HEK293T (cell line): ENCODE results near the gene RPH3AL.

ENCODE experiments used
- CTCF ChIA-PET: fragments of 350-600 bp; formaldehyde crosslinking; extraction: SDS; loops from one replicate; lab custom pipeline; 2021; ENCODE audit warnings: antibody characterized with exemption, inconsistent platforms; lab: Yijun Ruan, JAX
- POLR2A ChIA-PET: fragments of 350-600 bp; formaldehyde crosslinking; extraction: SDS; loops from one replicate; lab custom pipeline; 2020; ENCODE audit warnings: antibody characterized with exemption, inconsistent platforms; lab: Yijun Ruan, JAX
- DNase-seq: peaks from one replicate; pipeline ENCODE4 v3.0.0; 2012; ENCODE audit warnings: mixed read lengths; ENCODE audit errors: extremely low spot score
- ARNT ChIP-seq: fragments of 450-650 bp; IDR thresholded peaks from 2 replicates; pipeline ENCODE4 v1.6.1; 2017; ENCODE audit warnings: mild to moderate bottlenecking
- BHLHE40 ChIP-seq: fragments of 450-650 bp; IDR thresholded peaks from 2 replicates; pipeline ENCODE4 v1.6.1; 2016; ENCODE audit warnings: mild to moderate bottlenecking, moderate library complexity, borderline replicate concordance
- CTBP1 ChIP-seq: fragments of 450-650 bp; IDR thresholded peaks from 2 replicates; pipeline ENCODE4 v1.6.1; 2016; ENCODE audit warnings: borderline replicate concordance
- ELF4 ChIP-seq: fragments of 450-650 bp; IDR thresholded peaks from 2 replicates; pipeline ENCODE4 v1.6.1; 2017; ENCODE audit warnings: antibody characterized with exemption
- FOXA1 ChIP-seq: fragments of 450-650 bp; IDR thresholded peaks from 2 replicates; pipeline ENCODE4 v1.6.1; 2016; ENCODE audit warnings: mild to moderate bottlenecking
- FOXK2 ChIP-seq: fragments of 450-650 bp; IDR thresholded peaks from 2 replicates; pipeline ENCODE4 v1.6.1; 2016; ENCODE audit warnings: mild to moderate bottlenecking
- FOXM1 ChIP-seq: fragments of 450-650 bp; IDR thresholded peaks from 2 replicates; pipeline ENCODE4 v1.6.1; 2017; ENCODE audit warnings: mild to moderate bottlenecking, borderline replicate concordance
- HDGF ChIP-seq: fragments of 450-650 bp; IDR thresholded peaks from 2 replicates; pipeline ENCODE4 v1.6.1; 2017; ENCODE audit warnings: antibody characterized with exemption, borderline replicate concordance
- L3MBTL2 ChIP-seq: fragments of 450-650 bp; conservative IDR thresholded peaks from 2 replicates; pipeline ENCODE4 v1.6.1; 2016; ENCODE audit warnings: mild to moderate bottlenecking
- LEF1 ChIP-seq: fragments of 450-650 bp; IDR thresholded peaks from 2 replicates; pipeline ENCODE4 v1.6.1; 2017; ENCODE audit warnings: mild to moderate bottlenecking, borderline replicate concordance
- NFRKB ChIP-seq: fragments of 450-650 bp; IDR thresholded peaks from 2 replicates; pipeline ENCODE4 v1.6.1; 2016; ENCODE audit warnings: mild to moderate bottlenecking, moderate library complexity
- PKNOX1 ChIP-seq: fragments of 450-650 bp; IDR thresholded peaks from 2 replicates; pipeline ENCODE4 v1.6.1; 2016
- SP1 ChIP-seq: fragments of 450-650 bp; IDR thresholded peaks from 2 replicates; pipeline ENCODE4 v1.6.1; 2017
- SUZ12 ChIP-seq: fragments of 450-650 bp; IDR thresholded peaks from 2 replicates; pipeline ENCODE4 v1.6.1; 2016; ENCODE audit warnings: mild to moderate bottlenecking
- TARDBP ChIP-seq: fragments of 450-650 bp; IDR thresholded peaks from 2 replicates; pipeline ENCODE4 v1.6.1; 2016
- ZNF384 ChIP-seq: fragments of 450-650 bp; IDR thresholded peaks from 2 replicates; pipeline ENCODE4 v1.6.1; 2016

The RPH3AL gene

DNA sequence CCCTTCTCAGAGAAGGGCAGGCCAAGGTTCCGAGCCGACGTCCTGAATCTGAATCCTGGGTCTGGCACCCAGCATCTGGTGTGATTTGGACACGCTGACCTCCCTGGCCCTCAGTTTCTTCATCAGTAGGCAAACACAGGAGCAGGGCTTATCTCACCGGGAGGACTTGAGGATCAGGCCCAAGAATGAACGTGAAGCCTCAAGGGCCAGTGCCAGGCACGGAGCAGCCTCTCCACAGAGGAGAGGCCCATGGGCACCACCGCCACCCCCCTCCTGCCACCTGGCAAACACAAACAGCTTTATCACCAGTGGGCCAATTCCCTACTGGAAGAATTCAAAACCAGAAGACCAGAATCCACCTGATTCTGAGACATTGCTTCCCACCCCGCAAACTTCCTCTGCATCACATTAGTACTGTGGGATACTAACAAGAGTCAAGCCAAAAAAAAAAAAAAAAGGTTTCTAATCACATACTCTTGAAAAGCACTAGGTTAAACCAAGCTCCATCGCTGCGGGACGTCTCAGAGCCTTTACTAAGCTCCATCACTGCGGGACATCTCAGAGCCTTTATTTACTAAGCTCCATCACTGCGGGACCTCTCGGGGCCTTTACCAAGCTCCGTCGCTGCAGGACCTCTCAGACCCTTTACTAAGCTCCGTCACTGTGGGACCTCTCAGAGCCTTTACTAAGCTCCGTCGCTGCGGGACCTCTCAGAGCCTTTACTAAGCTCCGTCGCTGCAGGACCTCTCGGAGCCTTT is 103.2 kb downstream of the RPH3AL start:
- CTCF ChIA-PET, result interaction anchor here (0.7 kb wide), 1 partner anchor 11 kb away, joined by 3 read pairs; no protein-coding TSS in a partner anchor
- no peak for DNase-seq
- POLR2A ChIA-PET, result no interaction called here
- TF ChIP-seq CTBP1 (no peak), FOXM1 (no peak), FOXK2 (no peak), HDGF (no peak), BHLHE40 (no peak), TARDBP (no peak), ELF4 (no peak), LEF1 (no peak), L3MBTL2 (no peak), SP1 (no peak), FOXA1 (no peak), SUZ12 (no peak), ARNT (no peak), NFRKB (no peak), PKNOX1 (no peak)

GRCh38 chr17:248337-249235 is 104.0 kb downstream of the RPH3AL start:
- ChIA-PET CTCF (no interaction called here), POLR2A (no interaction called here)
- no peak for TF ChIP-seq LEF1
- TF ChIP-seq PKNOX1, result no peak
- TF ChIP-seq FOXM1, result no peak
- no peak for TF ChIP-seq FOXA1
- no peak for TF ChIP-seq BHLHE40
- TF ChIP-seq ELF4, result no peak
- no peak for TF ChIP-seq SP1
- no peak for TF ChIP-seq ARNT
- DNase-seq, result no peak

DNA sequence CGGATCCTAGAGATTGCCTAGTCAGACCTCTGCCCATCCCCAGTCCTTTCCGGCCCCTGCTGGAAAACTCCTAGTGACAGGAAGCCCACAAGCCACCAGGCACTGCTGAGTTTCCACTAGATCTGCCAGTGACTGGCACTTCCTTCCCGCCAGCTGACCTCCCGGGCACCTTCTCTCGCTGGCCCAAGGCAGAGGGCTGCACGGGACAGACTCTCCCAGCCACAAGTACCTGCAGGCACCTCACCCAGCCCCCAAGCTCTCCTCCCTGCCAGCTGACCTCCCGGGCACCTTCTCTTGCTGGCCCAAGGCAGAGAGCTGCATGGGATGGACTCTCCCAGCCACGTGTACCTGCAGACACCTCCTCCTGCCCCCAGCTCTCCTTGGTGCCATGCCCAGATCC is 104.8 kb downstream of the RPH3AL start:
- ChIA-PET POLR2A (no interaction called here), CTCF (no interaction called here)
- TF ChIP-seq ZNF384, result no peak
- no peak for TF ChIP-seq BHLHE40
- TF ChIP-seq TARDBP, result no peak
- no peak for TF ChIP-seq FOXA1
- TF ChIP-seq HDGF, result no peak

DNA sequence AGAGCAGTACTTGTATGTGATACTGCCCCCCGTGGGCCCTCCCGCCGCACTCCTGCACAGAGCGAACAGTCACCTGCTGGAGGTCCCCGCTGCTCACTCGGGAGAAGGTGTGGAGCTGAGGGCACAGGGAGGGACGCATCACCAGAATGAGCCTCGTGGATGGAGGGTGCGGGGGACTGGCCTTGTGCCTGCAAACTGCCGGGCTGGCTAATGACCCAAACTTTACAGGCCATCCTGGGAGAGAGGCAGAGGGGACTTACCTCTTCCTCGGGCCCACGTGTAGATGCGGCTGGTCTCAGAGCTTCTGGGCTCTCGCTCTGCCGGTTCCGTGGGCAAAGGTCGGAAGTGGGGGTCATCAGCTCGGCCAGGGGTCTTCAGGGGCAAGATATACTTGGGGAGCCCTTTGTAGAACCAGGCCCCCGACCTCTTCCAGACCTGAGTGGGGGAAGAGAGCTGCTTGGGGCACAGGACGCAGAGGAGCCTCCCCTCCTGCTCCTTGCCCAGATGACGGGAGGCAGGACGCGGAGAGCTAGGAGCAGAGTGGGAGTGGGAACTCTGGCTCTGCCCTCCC is 105.7 kb downstream of the RPH3AL start:
- DNase-seq, result no peak
- ChIA-PET POLR2A (no interaction called here), CTCF (no interaction called here)
- TF ChIP-seq L3MBTL2 (no peak), ARNT (no peak), ELF4 (no peak), SP1 (no peak), LEF1 (no peak), FOXM1 (no peak), PKNOX1 (no peak), ZNF384 (no peak), NFRKB (no peak)

More for the DNA sequence above, 104.8 kb downstream of the RPH3AL start:
- no peak for DNase-seq

GRCh38 chr17:246226-246625 is 106.4 kb downstream of the RPH3AL start:
- ChIA-PET POLR2A (no interaction called here), CTCF (no interaction called here)
- TF ChIP-seq L3MBTL2, result no peak
- TF ChIP-seq FOXK2, result no peak
- no peak for TF ChIP-seq FOXA1
- DNase-seq, result no peak

GRCh38 chr17:245611-246010 is 107.0 kb downstream of the RPH3AL start:
- ChIA-PET POLR2A (no interaction called here), CTCF (no interaction called here)
- no peak for TF ChIP-seq NFRKB
- no peak for TF ChIP-seq LEF1
- DNase-seq, result no peak
